Middle frontal gyrus (tissue), 1 donor: ENCODE measurements around the gene ANKRD40.

Experiments
- DNase-seq: peaks from one replicate; pipeline ENCODE4 v3.0.0-alpha.2; 2015; ENCODE audit warnings: low spot score; ENCODE audit errors: extremely low spot score

ANKRD40 gene

GRCh38 chr17:50672071-50672470 lies 35.6 kb downstream of the ANKRD40 start:
- no peak for DNase-seq

- no peak for DNase-seq
Observed at GRCh38 chr17:50668838-50669581, 38.7 kb downstream of the ANKRD40 start.

GRCh38 chr17:50668025-50668837 lies 39.5 kb downstream of the ANKRD40 start:
- DNase-seq, result no peak

- no peak for DNase-seq
Observed at GRCh38 chr17:50667259-50668024, 40.3 kb downstream of the ANKRD40 start.

- DNase-seq, result no peak
Observed at GRCh38 chr17:50666316-50666715, 41.4 kb downstream of the ANKRD40 start.

GRCh38 chr17:50665838-50666237 lies 41.9 kb downstream of the ANKRD40 start:
- DNase-seq, result no peak

- DNase-seq, result no peak
Observed at GRCh38 chr17:50664788-50665458, 42.8 kb downstream of the ANKRD40 start.

- no peak for DNase-seq
Observed at GRCh38 chr17:50663812-50664374, 43.8 kb downstream of the ANKRD40 start.

- DNase-seq, result no peak
Observed at GRCh38 chr17:50662632-50663225, 45.0 kb downstream of the ANKRD40 start.

GRCh38 chr17:50661795-50662391 lies 45.8 kb downstream of the ANKRD40 start:
- DNase-seq, result no peak

- no peak for DNase-seq
Observed at GRCh38 chr17:50661348-50661747, 46.4 kb downstream of the ANKRD40 start.

GRCh38 chr17:50660887-50661345 lies 46.8 kb downstream of the ANKRD40 start:
- no peak for DNase-seq

- DNase-seq, result no peak
Observed at GRCh38 chr17:50660042-50660886, 47.5 kb downstream of the ANKRD40 start.

- DNase-seq, result no peak
Observed at GRCh38 chr17:50659179-50659578, 48.5 kb downstream of the ANKRD40 start.

- DNase-seq, result no peak
Observed at GRCh38 chr17:50658616-50659015, 49.1 kb downstream of the ANKRD40 start.

GRCh38 chr17:50657627-50658026 lies 50.1 kb downstream of the ANKRD40 start:
- DNase-seq, result no peak

GRCh38 chr17:50657054-50657453 lies 50.7 kb downstream of the ANKRD40 start:
- DNase-seq, result no peak

GRCh38 chr17:50656509-50656908 lies 51.2 kb downstream of the ANKRD40 start:
- no peak for DNase-seq

GRCh38 chr17:50653738-50654137 lies 54.0 kb downstream of the ANKRD40 start:
- DNase-seq, result no peak
